PC-9 (cell line): ENCODE data around the gene SYNPR. TPM values are rescaled to one million over a fixed set of nuclear protein-coding genes. Genes with fewer than 3 reads are reported as not detected.

Experiments used
- BruUV-seq: library from RNA; stranded (reverse); fragments of 400-500 nt; replicated peaks from 2 replicates; lab custom pipeline; 2021; lab: Mats Ljungman, UMichigan
- CTCF ChIA-PET: fragments of 300-600 bp; sonication (Branson Sonifier 250); formaldehyde crosslinking; loops from one replicate; lab custom pipeline; 2022; ENCODE audit warnings: antibody characterized with exemption; lab: Charles Lee
- POLR2A ChIA-PET: fragments of 300-600 bp; sonication (Branson Sonifier 250); formaldehyde crosslinking; loops from one replicate; lab custom pipeline; 2022; ENCODE audit warnings: antibody characterized with exemption; ENCODE audit not compliant: unreplicated experiment; lab: Charles Lee
- DNase-seq, 2 experiments: peaks; one replicate each; pipeline versions ENCODE4 v3.0.0 to v3.0.0-alpha.2; 2015 to 2022; ENCODE audit warnings: mixed read lengths in 1 of 2
- H2AFZ ChIP-seq: fragments of 200-600 bp; sonication (generic); 2 replicates; pipeline ENCODE4 v1.8.1; 2017; ENCODE audit warnings: antibody characterized with exemption
- H3F3A ChIP-seq: fragments of 200-600 bp; sonication (generic); 2 replicates; pipeline ENCODE4 v1.8.1; 2017; ENCODE audit warnings: antibody characterized with exemption, mild to moderate bottlenecking, low read depth; ENCODE audit not compliant: insufficient read depth
- H3K27ac ChIP-seq: fragments of 200-600 bp; sonication (generic); 2 replicates; pipeline ENCODE4 v1.6.1; 2016; ENCODE audit warnings: mixed run types
- H3K27me3 ChIP-seq: fragments of 200-600 bp; sonication (generic); 2 replicates; pipeline ENCODE4 v1.6.1; 2016; ENCODE audit warnings: low read depth, mixed run types; ENCODE audit not compliant: insufficient read depth
- H3K36me3 ChIP-seq: fragments of 200-600 bp; sonication (generic); 2 replicates; pipeline ENCODE4 v1.6.1; 2016; ENCODE audit warnings: low read depth, mixed run types
- H3K4me1 ChIP-seq: fragments of 200-600 bp; sonication (generic); replicated peaks from 2 replicates; pipeline ENCODE4 v1.6.1; 2016; ENCODE audit warnings: mixed run types; ENCODE audit not compliant: insufficient read depth
- H3K4me2 ChIP-seq: fragments of 200-600 bp; sonication (generic); 2 replicates; pipeline ENCODE4 v1.6.1; 2017; ENCODE audit warnings: mixed run types
- H3K4me3 ChIP-seq: fragments of 200-600 bp; sonication (generic); 2 replicates; pipeline ENCODE4 v1.6.1; 2016; ENCODE audit warnings: mixed run types
- H3K79me2 ChIP-seq: fragments of 200-600 bp; sonication (generic); 2 replicates; pipeline ENCODE4 v1.6.1; 2017; ENCODE audit warnings: low read depth, mixed run types
- H3K9me2 ChIP-seq: fragments of 200-600 bp; sonication (generic); 2 replicates; pipeline ENCODE4 v1.8.1; 2017; ENCODE audit warnings: mild to moderate bottlenecking; ENCODE audit not compliant: insufficient read depth
- H3K9me3 ChIP-seq: fragments of 200-600 bp; sonication (generic); 2 replicates; pipeline ENCODE4 v1.8.1; 2016; ENCODE audit warnings: low read depth; ENCODE audit not compliant: insufficient read depth
- H4K20me1 ChIP-seq: fragments of 200-600 bp; sonication (generic); 2 replicates; pipeline ENCODE4 v1.8.1; 2017; ENCODE audit not compliant: insufficient read depth
- CTCF ChIP-seq: fragments of 200-600 bp; sonication (generic); conservative IDR thresholded peaks from 2 replicates; pipeline ENCODE4 v1.6.1; 2017; ENCODE audit warnings: mixed run types, antibody characterized with exemption, mild to moderate bottlenecking, moderate library complexity
- EZH2 ChIP-seq: fragments of 200-600 bp; sonication (generic); IDR thresholded peaks from 2 replicates; pipeline ENCODE4 v1.8.0; 2017; ENCODE audit warnings: antibody characterized with exemption, low read depth
- intact Hi-C: fragments of 100-400 bp; cut with micrococcal nuclease; formaldehyde crosslinking; loops from one replicate; pipeline ENCODE4 v1.10.0; 2022; ENCODE audit not compliant: unreplicated experiment
- total RNA-seq: library from RNA; stranded (reverse); gene quantifications from 2 replicates; pipeline ENCODE4 v1.2.3, GENCODE V29; 2021

Gene SYNPR
- total RNA-seq, 1 experiment from 2014 or later, result not detected

GRCh38 chr3:63519426-63519825 lies 241.3 kb downstream of the SYNPR start:
- BruUV-seq, result no TSS peak

GRCh38 chr3:63521657-63522056 lies 243.5 kb downstream of the SYNPR start:
- Histone ChIP-seq H3K9me2 (no peaks in the 10 kb centered on the region), H4K20me1 (no peaks in the 10 kb centered on the region), H3K4me3 (no peak overlapping the region), H2AFZ (no peak overlapping the region), H3K4me1 (no peaks in the 10 kb centered on the region), H3K4me2 (no peak overlapping the region), H3K27ac (no peak overlapping the region), H3K9me3 (no peaks in the 10 kb centered on the region), H3K36me3 (no peaks in the 10 kb centered on the region), H3F3A (no peaks in the 10 kb centered on the region), H3K27me3 (no peaks in the 10 kb centered on the region; the same call in none of the 2 replicates), H3K79me2 (no peaks in the 10 kb centered on the region)
- CTCF ChIA-PET, result no interaction called here
- DNase-seq, result no peak
- intact Hi-C loops, result no loop called here
- POLR2A ChIA-PET, result no interaction called here
- no peak for TF ChIP-seq CTCF
- TF ChIP-seq EZH2, result no peak
- no TSS peak for BruUV-seq

More at GRCh38 chr3:63519426-63519825, 241.3 kb downstream of the SYNPR start:
- Histone ChIP-seq H3K27ac (no peak overlapping the region), H3K9me3 (no peaks in the 10 kb centered on the region), H3K4me2 (no peak overlapping the region), H3F3A (no peaks in the 10 kb centered on the region), H3K36me3 (no peaks in the 10 kb centered on the region), H4K20me1 (no peaks in the 10 kb centered on the region), H3K4me1 (no peaks in the 10 kb centered on the region), H3K9me2 (no peaks in the 10 kb centered on the region), H2AFZ (no peak overlapping the region), H3K4me3 (no peak overlapping the region), H3K79me2 (no peaks in the 10 kb centered on the region), H3K27me3 (no peaks in the 10 kb centered on the region; the same call in none of the 2 replicates)
- ChIA-PET CTCF (no interaction called here), POLR2A (no interaction called here)
- DNase-seq, result no peak
- intact Hi-C loops, result no loop called here
- TF ChIP-seq EZH2 (no peak), CTCF (no peak)

- no peak overlapping the region for H3K4me3 ChIP-seq
- H3K9me3 ChIP-seq, result no peaks in the 10 kb centered on the region
- H3K4me2 ChIP-seq, result no peak overlapping the region
- CTCF ChIA-PET, result no interaction called here
- no peak overlapping the region for H2AFZ ChIP-seq
- H3K9me2 ChIP-seq, result no peaks in the 10 kb centered on the region
- no peaks in the 10 kb centered on the region for H4K20me1 ChIP-seq
- no peak for DNase-seq
- POLR2A ChIA-PET, result no interaction called here
- no peaks in the 10 kb centered on the region for H3F3A ChIP-seq
- H3K27me3 ChIP-seq, result no peaks in the 10 kb centered on the region; the same call in 1 of the 2 replicates
- H3K27ac ChIP-seq, result no peak overlapping the region
- intact Hi-C loops, result no loop called here
- H3K79me2 ChIP-seq, result no peaks in the 10 kb centered on the region
- BruUV-seq, result no TSS peak
- no peak for TF ChIP-seq EZH2
- no peak for TF ChIP-seq CTCF
- H3K36me3 ChIP-seq, result no peaks in the 10 kb centered on the region
- H3K4me1 ChIP-seq, result no peaks in the 10 kb centered on the region
These were observed 245.0 kb downstream of the SYNPR start for GRCh38 chr3:63523100-63523499.
